DND-41 (cell line): ENCODE data around the gene ARMH3.

ENCODE experiments used
- CTCF ChIP-seq: IDR thresholded peaks from 2 replicates; pipeline ENCODE4 v1.5.1; 2012; ENCODE audit warnings: borderline replicate concordance, low read length, moderate library complexity, mild to moderate bottlenecking; ENCODE audit not compliant: poor library complexity, severe bottlenecking; ENCODE audit errors: extremely low read depth
- EZH2 ChIP-seq: IDR thresholded peaks from 3 replicates; pipeline ENCODE4 v1.6.1; 2012; ENCODE audit warnings: borderline replicate concordance, low read depth, mild to moderate bottlenecking, moderate library complexity, low read length, inconsistent platforms; ENCODE audit not compliant: severe bottlenecking

DNA sequence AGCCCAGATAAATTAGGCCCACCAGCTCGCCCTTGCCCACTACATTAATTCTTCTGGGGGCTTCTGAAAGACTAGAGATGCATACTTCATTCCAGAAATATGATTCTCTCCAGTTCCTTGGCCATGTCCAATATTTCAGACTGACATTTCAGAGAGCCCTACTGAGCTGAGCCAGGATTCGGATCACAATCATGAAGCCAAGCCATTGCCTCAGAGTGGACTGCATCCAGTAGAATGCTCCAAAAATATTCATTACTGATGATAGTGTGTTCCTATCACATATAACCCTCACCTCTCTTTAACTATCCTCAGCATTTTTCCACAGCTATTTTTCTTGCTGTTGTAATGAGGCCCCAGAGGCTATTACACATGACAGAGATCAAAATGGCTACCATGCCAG lies 38.7 kb downstream of the ARMH3 start:
- TF ChIP-seq EZH2: no peak
- no peak for TF ChIP-seq CTCF
